Heart left ventricle (tissue), 13 donors: Measurements from ENCODE around the gene PSMD13.

Experiments
- CTCF ChIP-seq, 12 donors: fragments of 200-600 bp; sonication (generic) in 4 of 12; IDR thresholded peaks; one replicate each; pipeline versions ENCODE4 v1.5.0 to v1.8.0; 2018 to 2022; ENCODE audit warnings: antibody characterized with exemption in 12 of 12, mild to moderate bottlenecking in 5 of 12
- POLR2A ChIP-seq, 2 donors: fragments of 450-650 bp; IDR thresholded peaks; one replicate each; pipeline ENCODE4 v1.6.1; 2017; ENCODE audit warnings: antibody characterized with exemption in 2 of 2, mild to moderate bottlenecking in 2 of 2, moderate library complexity in 2 of 2
- donor health status: ischemic (EF 13 %, LVEDD 7.1; RV severe dilation, severe dysfunction).
- donor health status: DM: no; HTN: yes; CAD: no.
- donor health status: DM: no; HTN: no; CAD: no.
- donor health status: ischemic (EF 25% LVEDD 6.9; RV normal size, moderate dysfunction).
- donor health status: ischemic (EF 25% LVEDD 5.7; RV mildly dilated, moderate dysfunction).
- donor health status: ischemic (EF 35%, LVEDD 5.7; RV mildly dilated, moderate dysfunction).
- donor health status: nonischemic (EF 11% LVEDD 7.7; RV severe dilation, severe dysfunction).
- donor health status: DM: yes; HTN: yes; CAD: no.
- donor health status: PGD.
- donor health status: ischemic (EF 29% LVEDD 5.4; RV normal size, mild dysfunction).
- donor health status: nonischemic (EF 23%, LVEDD 6.1; RV moderate dilation, normal function).

- TF ChIP-seq POLR2A (IDR thresholded peaks at IDR 0.05) = no peak
- no peak for TF ChIP-seq CTCF (IDR thresholded peaks at IDR 0.05)
Observed at GRCh38 chr11:250274-250673, 13.5 kb downstream of the PSMD13 start.
